Thyroid gland (tissue), 4 donors: ENCODE data around the gene PYGM.

Source experiments
- CTCF ChIP-seq, 6 experiments: fragments of 200-600 bp in 3 of 6; fragments of 450-650 bp in 3 of 6; sonication (generic) in 3 of 6; IDR thresholded peaks; one replicate each; pipeline ENCODE4 v1.5.1; 2016 to 2019; ENCODE audit warnings: antibody characterized with exemption in 6 of 6, mild to moderate bottlenecking in 2 of 6, inconsistent platforms in 1 of 6, moderate library complexity in 1 of 6
- POLR2A ChIP-seq, 2 donors: fragments of 450-650 bp; IDR thresholded peaks; one replicate each; pipeline ENCODE4 v1.6.1; 2017; ENCODE audit warnings: antibody characterized with exemption in 2 of 2, mild to moderate bottlenecking in 2 of 2, moderate library complexity in 1 of 2

- TF ChIP-seq CTCF (IDR thresholded peaks at IDR 0.05) (no peak), POLR2A (IDR thresholded peaks at IDR 0.05) (no peak)
Observed at GRCh38 chr11:64766881-64767280, 7.1 kb upstream of the PYGM start.
